SK-N-SH treated with all-trans-retinoic acid at 6 μM for 48 hours (cell line): ENCODE measurements around the gene ERFE.
"Not testable (repeated sequence)": the region's sequence is repeated elsewhere in the genome, so short reads cannot be mapped to it uniquely, and the experiment has no call there.

Experiments
- ATAC-seq: fragments of 200-7000 bp; cut with Tn5 transposase; 3 replicates; pipeline ENCODE4 v1.9.1; 2020; ENCODE audit warnings: mild to moderate bottlenecking, moderate library complexity
- ARNTL ChIP-seq: fragments of 450-650 bp; formaldehyde crosslinking; IDR thresholded peaks from 2 replicates; pipeline ENCODE4 v1.5.0; 2020; ENCODE audit warnings: low read depth, mild to moderate bottlenecking, moderate library complexity, borderline replicate concordance
- BACH2 ChIP-seq: fragments of 250-450 bp; sonication (Bioruptor Pico); IDR thresholded peaks from 2 replicates; pipeline ENCODE4 v1.9.0; 2021; ENCODE audit warnings: mild to moderate bottlenecking, borderline replicate concordance
- CREB5 ChIP-seq: fragments of 250-450 bp; sonication (Bioruptor Pico); IDR thresholded peaks from 2 replicates; pipeline ENCODE4 v1.5.1; 2020; ENCODE audit warnings: low read depth, mild to moderate bottlenecking, moderate library complexity
- CSDC2 ChIP-seq: fragments of 250-450 bp; sonication (Bioruptor Pico); IDR thresholded peaks from 2 replicates; pipeline ENCODE4 v1.5.0; 2020; ENCODE audit warnings: mild to moderate bottlenecking, moderate library complexity
- GLIS3 ChIP-seq: fragments of 250-450 bp; sonication (Bioruptor Pico); IDR thresholded peaks from 2 replicates; pipeline ENCODE4 v1.5.0; 2020; ENCODE audit warnings: mild to moderate bottlenecking, moderate library complexity
- ISL1 ChIP-seq: fragments of 250-450 bp; sonication (Bioruptor Pico); IDR thresholded peaks from 2 replicates; pipeline ENCODE4 v2.1.2; 2022; ENCODE audit warnings: mild to moderate bottlenecking, moderate library complexity
- OSR1 ChIP-seq: fragments of 250-450 bp; sonication (Bioruptor Pico); IDR thresholded peaks from 2 replicates; pipeline ENCODE4 v1.8.0; 2022; ENCODE audit warnings: moderate library complexity, mild to moderate bottlenecking, inconsistent platforms
- PPARA ChIP-seq: fragments of 250-450 bp; sonication (Bioruptor Pico); IDR thresholded peaks from 2 replicates; pipeline ENCODE4 v1.5.0; 2020; ENCODE audit warnings: mild to moderate bottlenecking, borderline replicate concordance
- RARB ChIP-seq: fragments of 250-450 bp; sonication (Bioruptor Pico); IDR thresholded peaks from 2 replicates; pipeline ENCODE4 v1.8.0; 2021; ENCODE audit warnings: mild to moderate bottlenecking, moderate library complexity
- SNAI2 ChIP-seq: fragments of 250-450 bp; sonication (Bioruptor Pico); IDR thresholded peaks from 2 replicates; pipeline ENCODE4 v1.5.0; 2020; ENCODE audit warnings: mild to moderate bottlenecking, moderate library complexity
- TCF4 ChIP-seq: fragments of 250-450 bp; sonication (Bioruptor Pico); IDR thresholded peaks from 2 replicates; pipeline ENCODE4 v1.8.0; 2021; ENCODE audit warnings: mild to moderate bottlenecking, moderate library complexity, borderline replicate concordance
- TOX ChIP-seq: fragments of 250-450 bp; sonication (Bioruptor Pico); IDR thresholded peaks from 2 replicates; pipeline ENCODE4 v1.8.0; 2021; ENCODE audit warnings: mild to moderate bottlenecking, moderate library complexity, borderline replicate concordance
- ZFP3 ChIP-seq: fragments of 250-450 bp; sonication (Bioruptor Pico); IDR thresholded peaks from 2 replicates; pipeline ENCODE4 v1.5.0; 2020; ENCODE audit warnings: mild to moderate bottlenecking, moderate library complexity
- ZFP30 ChIP-seq: fragments of 450-650 bp; formaldehyde crosslinking; IDR thresholded peaks from 2 replicates; pipeline ENCODE4 v1.5.0; 2022; ENCODE audit warnings: mild to moderate bottlenecking, moderate library complexity
- ZNF565 ChIP-seq: fragments of 450-650 bp; formaldehyde crosslinking; conservative IDR thresholded peaks from 2 replicates; pipeline ENCODE4 v1.5.0; 2020; ENCODE audit warnings: low read depth, mild to moderate bottlenecking, moderate library complexity
- TF ChIP-seq, protein P1 (sequence below): fragments of 250-450 bp; sonication (Bioruptor Pico); IDR thresholded peaks from 2 replicates; pipeline ENCODE4 v1.5.1; 2021; ENCODE audit warnings: mild to moderate bottlenecking, moderate library complexity
- TF ChIP-seq, protein P2 (sequence below): fragments of 250-450 bp; sonication (Bioruptor Pico); IDR thresholded peaks from 2 replicates; pipeline ENCODE4 v1.8.0; 2021; ENCODE audit warnings: low read depth, mild to moderate bottlenecking, moderate library complexity, borderline replicate concordance
- TF ChIP-seq, protein P3 (sequence below): fragments of 250-450 bp; sonication (Bioruptor Pico); IDR thresholded peaks from 2 replicates; pipeline ENCODE4 v1.5.0; 2020; ENCODE audit warnings: mild to moderate bottlenecking, moderate library complexity

Gene ERFE

DNA sequence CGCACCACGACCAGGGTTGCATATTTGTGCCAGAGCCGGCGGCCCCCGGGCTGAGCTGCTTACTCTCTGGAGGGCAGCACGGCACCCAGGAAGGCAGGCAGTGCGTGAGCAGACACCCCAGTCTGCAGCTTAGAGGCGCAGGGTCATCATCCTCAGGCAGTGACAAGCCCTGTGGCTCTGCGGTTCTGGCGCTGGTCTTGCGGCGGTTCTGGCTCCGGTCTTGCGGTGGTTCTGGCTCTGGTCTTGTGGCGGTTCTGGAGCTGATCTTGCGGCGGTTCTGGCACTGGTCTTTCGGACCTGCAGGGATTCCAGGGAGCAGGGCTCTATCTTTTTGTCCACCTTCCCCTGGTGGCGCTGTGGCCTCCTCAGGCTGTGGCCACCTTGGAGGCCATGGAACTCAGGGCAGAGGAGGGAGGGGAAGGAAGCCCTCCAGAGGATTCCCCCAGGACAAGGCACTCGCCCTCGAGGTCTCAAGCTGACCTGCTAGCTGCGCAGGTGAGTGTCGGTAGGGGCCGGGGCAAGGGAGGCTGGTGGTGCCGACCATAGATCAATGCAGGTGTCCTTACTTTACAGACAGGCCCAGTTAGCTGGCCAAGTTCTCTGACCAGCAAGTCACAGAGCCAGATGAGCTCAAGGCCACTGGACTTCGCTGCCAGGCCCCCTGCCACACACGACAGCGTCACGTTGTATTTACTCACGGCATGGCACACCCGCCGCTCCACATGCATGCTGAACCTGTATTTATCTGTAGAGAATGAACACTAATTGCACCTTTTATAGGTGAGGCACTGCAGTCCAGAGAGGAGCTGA lies 43.7 kb upstream of the ERFE start:
- TF ChIP-seq, protein P1, sequence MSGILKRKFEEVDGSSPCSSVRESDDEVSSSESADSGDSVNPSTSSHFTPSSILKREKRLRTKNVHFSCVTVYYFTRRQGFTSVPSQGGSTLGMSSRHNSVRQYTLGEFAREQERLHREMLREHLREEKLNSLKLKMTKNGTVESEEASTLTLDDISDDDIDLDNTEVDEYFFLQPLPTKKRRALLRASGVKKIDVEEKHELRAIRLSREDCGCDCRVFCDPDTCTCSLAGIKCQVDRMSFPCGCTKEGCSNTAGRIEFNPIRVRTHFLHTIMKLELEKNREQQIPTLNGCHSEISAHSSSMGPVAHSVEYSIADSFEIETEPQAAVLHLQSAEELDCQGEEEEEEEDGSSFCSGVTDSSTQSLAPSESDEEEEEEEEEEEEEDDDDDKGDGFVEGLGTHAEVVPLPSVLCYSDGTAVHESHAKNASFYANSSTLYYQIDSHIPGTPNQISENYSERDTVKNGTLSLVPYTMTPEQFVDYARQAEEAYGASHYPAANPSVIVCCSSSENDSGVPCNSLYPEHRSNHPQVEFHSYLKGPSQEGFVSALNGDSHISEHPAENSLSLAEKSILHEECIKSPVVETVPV (CRISPR knock-in tag): no peak
- TF ChIP-seq TOX (CRISPR knock-in tag): no peak
- TF ChIP-seq SNAI2 (CRISPR knock-in tag): no peak
- no peak for TF ChIP-seq CSDC2
- no peak for TF ChIP-seq ZFP3 (CRISPR knock-in tag)
- TF ChIP-seq TCF4 (CRISPR knock-in tag): no peak
- no peak for TF ChIP-seq ZFP30 (CRISPR knock-in tag)
- TF ChIP-seq RARB (CRISPR knock-in tag): no peak
- no peak for TF ChIP-seq OSR1 (CRISPR knock-in tag)
- TF ChIP-seq CREB5 (CRISPR knock-in tag): no peak
- TF ChIP-seq ZNF565 (CRISPR knock-in tag): no peak
- ATAC-seq: no peak

- not testable (repeated sequence) for ATAC-seq
Measured at GRCh38 chr2:238115709-238116108, 43.1 kb upstream of the ERFE start.

DNA sequence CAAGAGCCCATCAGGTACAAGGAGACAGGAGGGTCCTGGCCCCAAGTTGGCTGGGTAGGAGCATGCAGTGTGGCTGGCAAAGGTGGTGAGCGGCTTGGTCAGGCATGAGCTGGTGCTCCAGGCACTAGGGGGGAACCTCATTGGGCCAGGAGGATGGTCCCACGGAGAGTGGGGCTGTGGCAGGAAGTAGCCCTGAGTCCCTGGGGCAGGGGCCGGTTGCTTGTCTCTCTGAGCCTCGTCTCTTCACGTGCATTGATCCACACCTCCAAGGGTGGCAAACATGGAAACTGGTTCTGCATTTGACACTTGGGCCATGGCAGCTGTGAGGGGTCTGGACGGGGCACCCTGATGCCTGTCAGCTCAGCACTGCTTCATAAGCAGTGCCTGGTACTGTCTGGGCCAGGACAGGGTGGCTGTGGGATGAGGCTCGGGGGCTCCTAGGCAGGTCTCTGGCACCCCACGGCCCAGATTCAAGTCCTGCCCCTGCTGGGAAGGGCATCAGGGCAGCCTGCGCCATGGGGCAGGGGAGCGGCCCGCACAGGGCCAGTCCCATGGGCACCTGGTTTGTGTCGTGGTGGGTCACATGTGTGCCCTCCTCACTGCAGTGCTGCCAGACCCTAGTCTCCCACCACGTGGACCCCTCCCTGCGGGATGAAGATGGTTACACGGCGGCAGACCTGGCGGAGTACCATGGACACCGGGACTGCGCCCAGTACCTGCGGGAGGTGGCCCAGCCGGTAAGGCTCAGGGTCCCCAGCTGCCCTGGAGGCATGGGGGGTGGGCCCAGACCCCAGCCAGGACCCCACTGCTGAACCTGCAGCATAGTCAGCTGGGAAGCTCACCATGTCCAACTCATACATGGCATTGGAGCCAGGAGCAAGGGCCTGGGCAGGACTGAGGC lies 42.2 kb upstream of the ERFE start:
- ATAC-seq: no peak
- no peak for TF ChIP-seq PPARA (CRISPR knock-in tag)
- no peak for TF ChIP-seq OSR1 (CRISPR knock-in tag)
- TF ChIP-seq, protein P2, sequence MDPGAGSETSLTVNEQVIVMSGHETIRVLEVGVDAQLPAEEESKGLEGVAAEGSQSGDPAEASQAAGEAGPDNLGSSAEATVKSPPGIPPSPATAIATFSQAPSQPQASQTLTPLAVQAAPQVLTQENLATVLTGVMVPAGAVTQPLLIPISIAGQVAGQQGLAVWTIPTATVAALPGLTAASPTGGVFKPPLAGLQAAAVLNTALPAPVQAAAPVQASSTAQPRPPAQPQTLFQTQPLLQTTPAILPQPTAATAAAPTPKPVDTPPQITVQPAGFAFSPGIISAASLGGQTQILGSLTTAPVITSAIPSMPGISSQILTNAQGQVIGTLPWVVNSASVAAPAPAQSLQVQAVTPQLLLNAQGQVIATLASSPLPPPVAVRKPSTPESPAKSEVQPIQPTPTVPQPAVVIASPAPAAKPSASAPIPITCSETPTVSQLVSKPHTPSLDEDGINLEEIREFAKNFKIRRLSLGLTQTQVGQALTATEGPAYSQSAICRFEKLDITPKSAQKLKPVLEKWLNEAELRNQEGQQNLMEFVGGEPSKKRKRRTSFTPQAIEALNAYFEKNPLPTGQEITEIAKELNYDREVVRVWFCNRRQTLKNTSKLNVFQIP (CRISPR knock-in tag): no peak
- TF ChIP-seq RARB (CRISPR knock-in tag): no peak
- TF ChIP-seq, protein P3, sequence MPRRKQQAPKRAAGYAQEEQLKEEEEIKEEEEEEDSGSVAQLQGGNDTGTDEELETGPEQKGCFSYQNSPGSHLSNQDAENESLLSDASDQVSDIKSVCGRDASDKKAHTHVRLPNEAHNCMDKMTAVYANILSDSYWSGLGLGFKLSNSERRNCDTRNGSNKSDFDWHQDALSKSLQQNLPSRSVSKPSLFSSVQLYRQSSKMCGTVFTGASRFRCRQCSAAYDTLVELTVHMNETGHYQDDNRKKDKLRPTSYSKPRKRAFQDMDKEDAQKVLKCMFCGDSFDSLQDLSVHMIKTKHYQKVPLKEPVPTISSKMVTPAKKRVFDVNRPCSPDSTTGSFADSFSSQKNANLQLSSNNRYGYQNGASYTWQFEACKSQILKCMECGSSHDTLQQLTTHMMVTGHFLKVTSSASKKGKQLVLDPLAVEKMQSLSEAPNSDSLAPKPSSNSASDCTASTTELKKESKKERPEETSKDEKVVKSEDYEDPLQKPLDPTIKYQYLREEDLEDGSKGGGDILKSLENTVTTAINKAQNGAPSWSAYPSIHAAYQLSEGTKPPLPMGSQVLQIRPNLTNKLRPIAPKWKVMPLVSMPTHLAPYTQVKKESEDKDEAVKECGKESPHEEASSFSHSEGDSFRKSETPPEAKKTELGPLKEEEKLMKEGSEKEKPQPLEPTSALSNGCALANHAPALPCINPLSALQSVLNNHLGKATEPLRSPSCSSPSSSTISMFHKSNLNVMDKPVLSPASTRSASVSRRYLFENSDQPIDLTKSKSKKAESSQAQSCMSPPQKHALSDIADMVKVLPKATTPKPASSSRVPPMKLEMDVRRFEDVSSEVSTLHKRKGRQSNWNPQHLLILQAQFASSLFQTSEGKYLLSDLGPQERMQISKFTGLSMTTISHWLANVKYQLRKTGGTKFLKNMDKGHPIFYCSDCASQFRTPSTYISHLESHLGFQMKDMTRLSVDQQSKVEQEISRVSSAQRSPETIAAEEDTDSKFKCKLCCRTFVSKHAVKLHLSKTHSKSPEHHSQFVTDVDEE (CRISPR knock-in tag): no peak
- TF ChIP-seq CSDC2: no peak
- TF ChIP-seq, protein P1 (CRISPR knock-in tag): no peak
- TF ChIP-seq ZNF565 (CRISPR knock-in tag): no peak
- TF ChIP-seq ARNTL (CRISPR knock-in tag): no peak
- no peak for TF ChIP-seq SNAI2 (CRISPR knock-in tag)
- no peak for TF ChIP-seq TCF4 (CRISPR knock-in tag)
- no peak for TF ChIP-seq GLIS3 (CRISPR knock-in tag)
- TF ChIP-seq ISL1 (CRISPR knock-in tag): no peak
- no peak for TF ChIP-seq ZFP3 (CRISPR knock-in tag)
- no peak for TF ChIP-seq BACH2 (CRISPR knock-in tag)
- TF ChIP-seq CREB5 (CRISPR knock-in tag): no peak
